Nephron (organoid): Measurements from ENCODE around the gene ZNF91.
"Not testable (repeated sequence)": the region's sequence is repeated elsewhere in the genome, so short reads cannot be mapped to it uniquely, and the experiment has no call there.

Source experiments
- H3K27ac Mint-ChIP-seq, 3 experiments: 2 replicates each; pipeline ENCODE4 v1.8.0; 2020; ENCODE audit warnings: mixed read lengths in 3 of 3, mild to moderate bottlenecking in 2 of 3, moderate library complexity in 1 of 3
- H3K27me3 Mint-ChIP-seq: 2 replicates; pipeline ENCODE4 v1.8.0; 2021; ENCODE audit warnings: low read depth, mild to moderate bottlenecking, moderate library complexity, mixed read lengths
- H3K36me3 Mint-ChIP-seq: 2 replicates; pipeline ENCODE4 v1.8.0; 2020; ENCODE audit warnings: low read depth, mixed read lengths
- H3K4me1 Mint-ChIP-seq: 2 replicates; pipeline ENCODE4 v1.8.0; 2020; ENCODE audit warnings: mixed read lengths
- H3K4me3 Mint-ChIP-seq, 3 experiments: 2 replicates each; pipeline ENCODE4 v1.8.0; 2020; ENCODE audit warnings: mild to moderate bottlenecking in 3 of 3, mixed read lengths in 3 of 3, moderate library complexity in 2 of 3
- H3K9me3 Mint-ChIP-seq: 2 replicates; pipeline ENCODE4 v1.8.0; 2020; ENCODE audit warnings: mixed read lengths
- TF ChIP-seq, protein P1 (sequence below), 3 experiments: fragments of 200-600 bp; sonication (generic); IDR thresholded peaks; one replicate each; pipeline ENCODE4 v1.5.0; 2021; ENCODE audit warnings: antibody characterized with exemption in 3 of 3; ENCODE audit not compliant: unreplicated experiment in 3 of 3

Gene ZNF91

DNA sequence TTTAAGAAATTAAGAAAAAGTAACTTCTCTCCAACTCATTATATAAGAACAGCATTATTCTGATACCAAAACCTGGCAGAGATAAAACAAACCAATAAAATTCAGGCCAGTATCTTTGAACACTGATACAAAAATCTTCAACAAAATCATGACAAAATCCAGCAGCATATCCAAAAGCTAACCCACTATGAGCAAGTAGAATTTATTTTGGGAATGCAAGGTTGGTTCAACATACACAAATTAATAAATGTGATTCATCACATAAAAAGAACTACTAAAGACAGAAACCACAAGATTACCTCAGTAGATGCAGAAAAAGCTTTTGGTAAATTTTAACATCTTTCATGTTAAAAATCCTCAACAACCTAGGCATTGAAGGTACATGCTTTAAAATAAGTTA lies 12.3 kb downstream of the ZNF91 start:
- H3K4me1 Mint-ChIP-seq = no peaks in the 10 kb centered on the region
- H3K9me3 Mint-ChIP-seq = peaks cover 79% of the 10 kb centered on the region
- no peaks in the 10 kb centered on the region for H3K27me3 Mint-ChIP-seq
- no peak overlapping the region for H3K4me3 Mint-ChIP-seq
- H3K27ac Mint-ChIP-seq = no peak overlapping the region
- peaks cover 98% of the 10 kb centered on the region for H3K36me3 Mint-ChIP-seq
- TF ChIP-seq, protein P1, sequence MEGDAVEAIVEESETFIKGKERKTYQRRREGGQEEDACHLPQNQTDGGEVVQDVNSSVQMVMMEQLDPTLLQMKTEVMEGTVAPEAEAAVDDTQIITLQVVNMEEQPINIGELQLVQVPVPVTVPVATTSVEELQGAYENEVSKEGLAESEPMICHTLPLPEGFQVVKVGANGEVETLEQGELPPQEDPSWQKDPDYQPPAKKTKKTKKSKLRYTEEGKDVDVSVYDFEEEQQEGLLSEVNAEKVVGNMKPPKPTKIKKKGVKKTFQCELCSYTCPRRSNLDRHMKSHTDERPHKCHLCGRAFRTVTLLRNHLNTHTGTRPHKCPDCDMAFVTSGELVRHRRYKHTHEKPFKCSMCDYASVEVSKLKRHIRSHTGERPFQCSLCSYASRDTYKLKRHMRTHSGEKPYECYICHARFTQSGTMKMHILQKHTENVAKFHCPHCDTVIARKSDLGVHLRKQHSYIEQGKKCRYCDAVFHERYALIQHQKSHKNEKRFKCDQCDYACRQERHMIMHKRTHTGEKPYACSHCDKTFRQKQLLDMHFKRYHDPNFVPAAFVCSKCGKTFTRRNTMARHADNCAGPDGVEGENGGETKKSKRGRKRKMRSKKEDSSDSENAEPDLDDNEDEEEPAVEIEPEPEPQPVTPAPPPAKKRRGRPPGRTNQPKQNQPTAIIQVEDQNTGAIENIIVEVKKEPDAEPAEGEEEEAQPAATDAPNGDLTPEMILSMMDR (IDR thresholded peaks at IDR 0.05; ENCODE audit: unreplicated experiment in 3 of 3) = no peak

DNA sequence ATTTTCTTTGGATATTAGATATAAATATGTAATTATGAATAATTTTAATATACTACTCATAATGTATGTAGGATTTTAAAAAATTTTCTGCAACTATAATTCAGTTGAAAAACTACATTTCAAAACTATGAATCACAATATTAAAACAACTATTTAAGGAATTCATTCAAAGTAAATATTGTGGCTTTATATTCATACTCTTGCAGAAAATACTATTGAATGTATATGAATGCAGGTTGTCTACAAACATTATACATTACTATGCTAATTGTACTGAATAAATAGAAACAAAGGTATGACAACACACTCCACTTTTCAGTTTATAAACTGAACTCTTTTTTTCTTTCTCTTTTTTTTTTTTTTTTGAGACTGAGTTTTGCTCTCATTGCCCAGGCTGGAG lies 14.2 kb downstream of the ZNF91 start:
- TF ChIP-seq, protein P1 (IDR thresholded peaks at IDR 0.05; ENCODE audit: unreplicated experiment in 3 of 3) = no peak
- peaks cover 79% of the 10 kb centered on the region for H3K9me3 Mint-ChIP-seq
- no peaks in the 10 kb centered on the region for H3K27me3 Mint-ChIP-seq
- no peak overlapping the region for H3K4me3 Mint-ChIP-seq
- H3K4me1 Mint-ChIP-seq = no peaks in the 10 kb centered on the region
- H3K36me3 Mint-ChIP-seq = peaks cover 98% of the 10 kb centered on the region
- no peak overlapping the region for H3K27ac Mint-ChIP-seq

- H3K27me3 Mint-ChIP-seq, H3K4me3 Mint-ChIP-seq, H3K4me1 Mint-ChIP-seq, H3K27ac Mint-ChIP-seq: not testable (repeated sequence)
- Mint-ChIP-seq H3K36me3 (peaks cover 98% of the 10 kb centered on the region), H3K9me3 (peaks cover 80% of the 10 kb centered on the region)
Measured at GRCh38 chr19:23379671-23380070, 15.6 kb downstream of the ZNF91 start.

GRCh38 chr19:23378948-23379347 lies 16.3 kb downstream of the ZNF91 start:
- H3K4me3 Mint-ChIP-seq = no peak overlapping the region

DNA sequence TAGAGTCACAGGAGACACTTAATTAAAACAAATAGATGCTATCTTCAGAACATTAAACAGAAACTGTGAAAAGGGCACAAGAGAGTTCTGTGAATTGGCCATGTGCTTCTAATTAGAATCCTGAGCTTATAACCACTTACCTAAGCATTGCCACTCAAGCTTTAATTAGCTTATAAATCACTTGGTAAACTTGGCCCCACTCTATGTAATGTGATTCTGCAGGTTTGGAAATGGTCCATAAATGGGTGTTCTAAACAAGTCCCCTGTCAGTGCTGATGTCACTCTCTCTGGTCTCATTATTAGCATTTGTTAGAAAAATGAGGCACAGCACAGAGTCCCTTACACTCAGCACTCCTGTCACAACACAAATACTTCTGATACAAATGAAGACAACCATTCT lies 18.0 kb downstream of the ZNF91 start:
- Mint-ChIP-seq H3K9me3 (peaks cover 79% of the 10 kb centered on the region), H3K4me3 (no peak overlapping the region), H3K27ac (no peak overlapping the region), H3K36me3 (peaks cover 98% of the 10 kb centered on the region), H3K4me1 (no peaks in the 10 kb centered on the region), H3K27me3 (no peaks in the 10 kb centered on the region)
- TF ChIP-seq, protein P1 (IDR thresholded peaks at IDR 0.05; ENCODE audit: unreplicated experiment in 3 of 3) = no peak

More at GRCh38 chr19:23378948-23379347, 16.3 kb downstream of the ZNF91 start:
- Mint-ChIP-seq H3K27me3 (no peaks in the 10 kb centered on the region), H3K36me3 (peaks cover 98% of the 10 kb centered on the region), H3K27ac (no peak overlapping the region), H3K9me3 (peaks cover 78% of the 10 kb centered on the region), H3K4me1 (no peaks in the 10 kb centered on the region)
- TF ChIP-seq, protein P1 (IDR thresholded peaks at IDR 0.05; ENCODE audit: unreplicated experiment in 3 of 3) = no peak

DNA sequence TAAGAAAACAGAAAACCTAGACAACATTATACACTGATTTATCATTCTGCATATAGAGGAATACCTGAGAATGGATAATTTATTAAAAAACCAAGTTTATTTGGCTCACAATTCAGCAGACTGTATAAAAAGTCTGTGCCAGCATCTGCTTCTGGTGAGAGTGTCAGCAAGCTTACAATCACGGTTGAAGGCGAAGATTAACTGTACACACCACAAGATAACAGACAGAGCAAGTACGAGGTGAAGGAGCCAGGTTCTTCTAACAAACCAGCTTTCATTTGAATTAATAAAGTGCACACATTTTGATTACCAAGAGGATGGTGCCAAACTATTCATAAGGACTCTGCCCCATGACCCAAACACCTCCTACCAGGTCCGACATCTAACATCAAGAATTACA lies 28.8 kb downstream of the ZNF91 start:
- H3K4me3 Mint-ChIP-seq = no peak overlapping the region
- no peaks in the 10 kb centered on the region for H3K27me3 Mint-ChIP-seq
- H3K36me3 Mint-ChIP-seq = peaks cover 99% of the 10 kb centered on the region
- no peaks in the 10 kb centered on the region for H3K4me1 Mint-ChIP-seq
- peaks cover 60% of the 10 kb centered on the region for H3K9me3 Mint-ChIP-seq
- H3K27ac Mint-ChIP-seq = no peak overlapping the region
- TF ChIP-seq, protein P1 (IDR thresholded peaks at IDR 0.05; ENCODE audit: unreplicated experiment in 3 of 3) = no peak

DNA sequence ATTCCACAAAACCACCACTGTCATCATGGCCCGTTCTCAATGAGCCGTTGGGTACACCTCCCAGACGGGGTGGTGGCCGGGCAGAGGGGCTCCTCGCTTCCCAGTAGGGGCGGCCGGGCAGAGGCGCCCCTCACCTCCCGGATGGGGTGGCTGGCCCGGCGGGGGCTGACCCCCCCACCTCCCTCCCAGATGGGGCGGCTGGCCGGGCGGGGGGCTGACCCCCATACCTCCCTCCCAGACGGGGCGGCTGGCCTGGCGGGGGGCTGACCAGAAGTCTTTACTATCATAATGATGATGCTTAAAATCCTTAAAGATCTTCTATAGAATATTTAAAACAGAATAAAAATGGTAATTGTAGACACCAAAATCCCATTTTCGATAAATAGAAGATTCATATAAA lies 29.2 kb downstream of the ZNF91 start:
- not testable (repeated sequence) for H3K4me1 Mint-ChIP-seq, H3K27ac Mint-ChIP-seq, H3K27me3 Mint-ChIP-seq, H3K4me3 Mint-ChIP-seq
- H3K36me3 Mint-ChIP-seq = peaks cover 99% of the 10 kb centered on the region
- peaks cover 60% of the 10 kb centered on the region for H3K9me3 Mint-ChIP-seq
